Measurements from ENCODE around the gene ALDH1B1.

Gene ALDH1B1

GRCh38 chr9:38355517-38356120 is 36.9 kb upstream of the ALDH1B1 start:
- DNase-seq = no peak
- Histone ChIP-seq H3K4me3 (ENCODE audit: low read depth, low read length) (no peak overlapping the region), H3K36me3 (no peaks in the 10 kb centered on the region), H3K9me3 (no peaks in the 10 kb centered on the region), H3K4me1 (no peaks in the 10 kb centered on the region), H3K27me3 (no peaks in the 10 kb centered on the region)
- TF ChIP-seq CTCF (IDR thresholded peaks at IDR 0.05; ENCODE audit: low read depth, low read length) = no peak

- H3K4me3 ChIP-seq (ENCODE audit: low read depth, low read length) = no peak overlapping the region
- no peaks in the 10 kb centered on the region for H3K36me3 ChIP-seq
- H3K27me3 ChIP-seq = no peaks in the 10 kb centered on the region
- no peak for DNase-seq
- TF ChIP-seq CTCF (IDR thresholded peaks at IDR 0.05; ENCODE audit: low read depth, low read length) = no peak
- no peaks in the 10 kb centered on the region for H3K4me1 ChIP-seq
- H3K9me3 ChIP-seq = no peaks in the 10 kb centered on the region
These were observed 35.7 kb upstream of the ALDH1B1 start for GRCh38 chr9:38356851-38357250.

- H3K27me3 ChIP-seq = no peaks in the 10 kb centered on the region
- TF ChIP-seq CTCF (IDR thresholded peaks at IDR 0.05; ENCODE audit: low read depth, low read length) = no peak
- no peaks in the 10 kb centered on the region for H3K9me3 ChIP-seq
- no peaks in the 10 kb centered on the region for H3K36me3 ChIP-seq
- no peak for DNase-seq
- no peaks in the 10 kb centered on the region for H3K4me1 ChIP-seq
- H3K4me3 ChIP-seq (ENCODE audit: low read depth, low read length) = no peak overlapping the region
These were observed 35.0 kb upstream of the ALDH1B1 start for GRCh38 chr9:38357350-38358114.

- TF ChIP-seq CTCF (IDR thresholded peaks at IDR 0.05; ENCODE audit: low read depth, low read length) = no peak
- H3K4me1 ChIP-seq = no peaks in the 10 kb centered on the region
These were observed 33.9 kb upstream of the ALDH1B1 start for GRCh38 chr9:38358390-38359296.

GRCh38 chr9:38359297-38359653 is 33.2 kb upstream of the ALDH1B1 start:
- DNase-seq = no peak
- Histone ChIP-seq H3K4me3 (ENCODE audit: low read depth, low read length) (no peak overlapping the region), H3K27me3 (no peaks in the 10 kb centered on the region), H3K36me3 (no peaks in the 10 kb centered on the region), H3K4me1 (no peaks in the 10 kb centered on the region), H3K9me3 (no peaks in the 10 kb centered on the region)
- TF ChIP-seq CTCF (IDR thresholded peaks at IDR 0.05; ENCODE audit: low read depth, low read length) = no peak

More at GRCh38 chr9:38358390-38359296, 33.9 kb upstream of the ALDH1B1 start:
- Histone ChIP-seq H3K27me3 (no peaks in the 10 kb centered on the region), H3K36me3 (no peaks in the 10 kb centered on the region), H3K4me3 (ENCODE audit: low read depth, low read length) (no peak overlapping the region), H3K9me3 (no peaks in the 10 kb centered on the region)
- DNase-seq = no peak

All from BE2C (cell line).